Prostate gland (tissue), 2 donors: ENCODE results near the gene CACNA2D1. TPM values are rescaled to one million over a fixed set of nuclear protein-coding genes. Genes with fewer than 3 reads are reported as not detected.

Experiments used
- DNase-seq: peaks from one replicate; pipeline ENCODE4 v3.0.0-alpha.2; 2019; ENCODE audit warnings: low spot score
- H3K27ac ChIP-seq, 2 donors: fragments of 200-600 bp; sonication (generic); 2 replicates each; pipeline ENCODE4 v1.5.1; 2017 to 2019
- H3K27me3 ChIP-seq: fragments of 200-600 bp; sonication (generic); replicated peaks from 2 replicates; pipeline ENCODE4 v1.5.1; 2019; ENCODE audit not compliant: insufficient read depth
- H3K36me3 ChIP-seq, 2 donors: fragments of 200-600 bp; sonication (generic); 1 replicate in 1 of 2; 2 replicates in 1 of 2; pipeline versions ENCODE4 v1.5.1 to v1.8.1; 2017 to 2019
- H3K4me1 ChIP-seq: fragments of 200-600 bp; sonication (generic); replicated peaks from 2 replicates; pipeline ENCODE4 v1.5.1; 2019
- H3K4me3 ChIP-seq, 2 donors: fragments of 200-600 bp; sonication (generic); 2 replicates each; pipeline ENCODE4 v1.5.1; 2017 to 2019
- H3K9me3 ChIP-seq: fragments of 200-600 bp; sonication (generic); 2 replicates; pipeline ENCODE4 v1.5.1; 2017
- POLR2A ChIP-seq: fragments of 450-650 bp; IDR thresholded peaks from one replicate; pipeline ENCODE4 v1.6.1; 2016; ENCODE audit warnings: antibody characterized with exemption, mild to moderate bottlenecking
- POLR2AphosphoS5 ChIP-seq: sonication (generic); formaldehyde crosslinking; IDR thresholded peaks from one replicate; pipeline ENCODE4 v1.6.1; 2017; ENCODE audit warnings: antibody characterized with exemption
- whole genome bisulfite sequencing: methylation state at CpG from one replicate; pipeline ENCODE4 v1.1.5; 2018; 5-methylcytosine and 5-hydroxymethylcytosine counted together
- intact Hi-C: fragments of 100-400 bp; cut with DNase I; formaldehyde crosslinking; loops from one replicate; pipeline ENCODE4 v1.14.2; 2022
- total RNA-seq, 2 donors: library from RNA; depleted of rRNA; stranded (reverse); fragments of >200 nt; gene quantifications; one replicate each; pipeline ENCODE4 v1.1.0, GENCODE V29; 2016
- TF ChIP-seq, protein P1 (sequence below), 4 experiments: fragments of 200-600 bp in 2 of 4; fragments of 450-650 bp in 2 of 4; sonication (generic) in 2 of 4; IDR thresholded peaks; 1 replicate in 3 of 4; 2 replicates in 1 of 4; pipeline ENCODE4 v1.5.1; 2016 to 2019; ENCODE audit warnings: antibody characterized with exemption in 4 of 4, mild to moderate bottlenecking in 2 of 4, moderate library complexity in 2 of 4

CACNA2D1 gene
- total RNA-seq, 2 donors from 2014 or later: 16.9 to 24.4 TPM

GRCh38 chr7:82360591-82361368 lies 82.8 kb downstream of the CACNA2D1 start:
- TF ChIP-seq POLR2AphosphoS5 (no peak), POLR2A (no peak)
- TF ChIP-seq, protein P1, sequence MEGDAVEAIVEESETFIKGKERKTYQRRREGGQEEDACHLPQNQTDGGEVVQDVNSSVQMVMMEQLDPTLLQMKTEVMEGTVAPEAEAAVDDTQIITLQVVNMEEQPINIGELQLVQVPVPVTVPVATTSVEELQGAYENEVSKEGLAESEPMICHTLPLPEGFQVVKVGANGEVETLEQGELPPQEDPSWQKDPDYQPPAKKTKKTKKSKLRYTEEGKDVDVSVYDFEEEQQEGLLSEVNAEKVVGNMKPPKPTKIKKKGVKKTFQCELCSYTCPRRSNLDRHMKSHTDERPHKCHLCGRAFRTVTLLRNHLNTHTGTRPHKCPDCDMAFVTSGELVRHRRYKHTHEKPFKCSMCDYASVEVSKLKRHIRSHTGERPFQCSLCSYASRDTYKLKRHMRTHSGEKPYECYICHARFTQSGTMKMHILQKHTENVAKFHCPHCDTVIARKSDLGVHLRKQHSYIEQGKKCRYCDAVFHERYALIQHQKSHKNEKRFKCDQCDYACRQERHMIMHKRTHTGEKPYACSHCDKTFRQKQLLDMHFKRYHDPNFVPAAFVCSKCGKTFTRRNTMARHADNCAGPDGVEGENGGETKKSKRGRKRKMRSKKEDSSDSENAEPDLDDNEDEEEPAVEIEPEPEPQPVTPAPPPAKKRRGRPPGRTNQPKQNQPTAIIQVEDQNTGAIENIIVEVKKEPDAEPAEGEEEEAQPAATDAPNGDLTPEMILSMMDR (IDR thresholded peaks at IDR 0.05): no peak
- Histone ChIP-seq H3K4me3 (no peak overlapping the region), H3K4me1 (no peaks in the 10 kb centered on the region), H3K27ac (no peak overlapping the region), H3K27me3 (no peaks in the 10 kb centered on the region), H3K9me3 (no peaks in the 10 kb centered on the region), H3K36me3 (no peaks in the 10 kb centered on the region)
- intact Hi-C loops: no loop called here
- 32% methylated on average over 2 of the region's 2 CpGs for WGBS
- DNase-seq: no peak

- WGBS: 82% methylated on average over 3 of the region's 3 CpGs
- Histone ChIP-seq H3K4me3 (no peak overlapping the region), H3K9me3 (no peaks in the 10 kb centered on the region), H3K36me3 (no peaks in the 10 kb centered on the region), H3K27ac (no peak overlapping the region), H3K4me1 (no peaks in the 10 kb centered on the region), H3K27me3 (no peaks in the 10 kb centered on the region)
- TF ChIP-seq POLR2A (no peak), POLR2AphosphoS5 (no peak)
- TF ChIP-seq, protein P1 (IDR thresholded peaks at IDR 0.05): no peak
- no peak for DNase-seq
- intact Hi-C loops: no loop called here
Measured at GRCh38 chr7:82359426-82359825, 84.2 kb downstream of the CACNA2D1 start.

GRCh38 chr7:82358923-82359322 lies 84.7 kb downstream of the CACNA2D1 start:
- TF ChIP-seq POLR2AphosphoS5 (no peak), POLR2A (no peak)
- TF ChIP-seq, protein P1 (IDR thresholded peaks at IDR 0.05): no peak
- Histone ChIP-seq H3K36me3 (no peaks in the 10 kb centered on the region), H3K27me3 (no peaks in the 10 kb centered on the region), H3K4me3 (no peak overlapping the region), H3K27ac (no peak overlapping the region), H3K4me1 (no peaks in the 10 kb centered on the region), H3K9me3 (no peaks in the 10 kb centered on the region)
- no peak for DNase-seq
- intact Hi-C loops: no loop called here
- WGBS: 95% methylated on average over 5 of the region's 5 CpGs

GRCh38 chr7:82358009-82358578 lies 85.5 kb downstream of the CACNA2D1 start:
- Histone ChIP-seq H3K4me3 (no peak overlapping the region), H3K36me3 (no peaks in the 10 kb centered on the region), H3K4me1 (no peaks in the 10 kb centered on the region), H3K27ac (no peak overlapping the region), H3K27me3 (no peaks in the 10 kb centered on the region), H3K9me3 (no peaks in the 10 kb centered on the region)
- DNase-seq: no peak
- 59% methylated on average over 2 of the region's 2 CpGs for whole genome bisulfite sequencing
- no peak for TF ChIP-seq POLR2AphosphoS5
- intact Hi-C loops: no loop called here

DNA sequence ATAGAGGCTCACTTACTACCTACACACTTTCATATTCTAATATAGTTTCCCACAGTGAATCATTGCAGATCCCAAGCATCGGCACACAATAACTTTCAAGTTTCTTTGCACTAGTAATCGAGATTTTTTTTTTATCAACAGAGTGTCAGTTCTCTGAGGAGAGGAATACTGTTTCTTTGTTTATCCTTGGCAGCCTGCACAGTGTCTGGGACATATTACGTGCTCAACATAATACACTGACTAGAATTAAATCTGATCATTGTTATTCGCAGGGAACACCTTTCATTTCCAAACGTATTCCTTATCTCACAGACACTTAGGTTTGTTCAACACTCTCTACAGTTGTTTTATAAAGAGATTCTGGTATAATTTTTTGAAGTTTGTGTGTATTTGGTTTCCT lies 95.3 kb downstream of the CACNA2D1 start:
- no peaks in the 10 kb centered on the region for H3K36me3 ChIP-seq
- WGBS: 54% methylated on average over 5 of the region's 5 CpGs
- no peaks in the 10 kb centered on the region for H3K27me3 ChIP-seq
- H3K9me3 ChIP-seq: no peaks in the 10 kb centered on the region
- no peak for TF ChIP-seq POLR2AphosphoS5
- TF ChIP-seq, protein P1 (IDR thresholded peaks at IDR 0.05): no peak
- no peak for TF ChIP-seq POLR2A
- H3K4me3 ChIP-seq: no peak overlapping the region
- DNase-seq: no peak
- intact Hi-C loops: no loop called here
- H3K4me1 ChIP-seq: no peaks in the 10 kb centered on the region
- H3K27ac ChIP-seq: no peak overlapping the region
